ENCODE measurements around the gene KCNJ5.

- TF ChIP-seq, protein P1, sequence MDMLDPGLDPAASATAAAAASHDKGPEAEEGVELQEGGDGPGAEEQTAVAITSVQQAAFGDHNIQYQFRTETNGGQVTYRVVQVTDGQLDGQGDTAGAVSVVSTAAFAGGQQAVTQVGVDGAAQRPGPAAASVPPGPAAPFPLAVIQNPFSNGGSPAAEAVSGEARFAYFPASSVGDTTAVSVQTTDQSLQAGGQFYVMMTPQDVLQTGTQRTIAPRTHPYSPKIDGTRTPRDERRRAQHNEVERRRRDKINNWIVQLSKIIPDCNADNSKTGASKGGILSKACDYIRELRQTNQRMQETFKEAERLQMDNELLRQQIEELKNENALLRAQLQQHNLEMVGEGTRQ (CRISPR knock-in tag; IDR thresholded peaks at IDR 0.05): no peak
- TF ChIP-seq GTF2I (CRISPR knock-in tag; conservative IDR thresholded peaks at IDR 0.05) (no peak), SP1 (CRISPR knock-in tag; conservative IDR thresholded peaks at IDR 0.05) (no peak)
These were observed 9.3 kb downstream of the KCNJ5 start for GRCh38 chr11:128900468-128900867.

Measured in WTC11 (cell line).